Measurements from ENCODE around the gene CPA1.

- TF ChIP-seq CTCF (IDR thresholded peaks at IDR 0.05; ENCODE audit: insufficient read depth, low read length) (no peak), REST (IDR thresholded peaks at IDR 0.05; ENCODE audit: insufficient replicate concordance, low read depth) (no peak)
These were observed 768 bp upstream of the CPA1 start for GRCh38 chr7:130379532-130379920.

All from HL-60 (cell line).